HG03565 (cell line): ENCODE results near the gene SLC37A1.
"Not testable (repeated sequence)": the region's sequence is repeated elsewhere in the genome, so short reads cannot be mapped to it uniquely, and the experiment has no call there.

Source experiments
- ATAC-seq: cut with Tn5 transposase; IDR thresholded peaks from one replicate; pipeline ENCODE4 v1.9.1; 2021; ENCODE audit warnings: mild to moderate bottlenecking, moderate library complexity; ENCODE audit not compliant: unreplicated experiment

SLC37A1 gene

GRCh38 chr21:42513151-42513984 lies at the start of gene SLC37A1:
TSS of gene SLC37A1 (plus strand) at chr21:42513852. CDS start at chr21:42518455, 4,603 bp downstream.
- ATAC-seq, result no peak

- no peak for ATAC-seq
These were observed 49.7 kb upstream of the SLC37A1 start for GRCh38 chr21:42463861-42464515.

GRCh38 chr21:42465008-42465802 lies 48.4 kb upstream of the SLC37A1 start:
- ATAC-seq, result no peak

GRCh38 chr21:42465803-42466127 lies 47.9 kb upstream of the SLC37A1 start:
- ATAC-seq, result no peak

GRCh38 chr21:42466700-42467099 lies 47.0 kb upstream of the SLC37A1 start:
- no peak for ATAC-seq

GRCh38 chr21:42467140-42467983 lies 46.3 kb upstream of the SLC37A1 start:
- no peak for ATAC-seq

- no peak for ATAC-seq
These were observed 45.0 kb upstream of the SLC37A1 start for GRCh38 chr21:42468491-42469131.

GRCh38 chr21:42469272-42469671 lies 44.4 kb upstream of the SLC37A1 start:
- no peak for ATAC-seq

GRCh38 chr21:42469726-42470125 lies 43.9 kb upstream of the SLC37A1 start:
- not testable (repeated sequence) for ATAC-seq

GRCh38 chr21:42471206-42471605 lies 42.4 kb upstream of the SLC37A1 start:
- ATAC-seq, result no peak

- ATAC-seq, result no peak
These were observed 41.8 kb upstream of the SLC37A1 start for GRCh38 chr21:42471716-42472330.

GRCh38 chr21:42472521-42472920 lies 41.1 kb upstream of the SLC37A1 start:
- no peak for ATAC-seq

GRCh38 chr21:42473498-42474042 lies 40.1 kb upstream of the SLC37A1 start:
- no peak for ATAC-seq

- no peak for ATAC-seq
These were observed 39.4 kb upstream of the SLC37A1 start for GRCh38 chr21:42474043-42474831.

GRCh38 chr21:42475036-42475435 lies 38.6 kb upstream of the SLC37A1 start:
- no peak for ATAC-seq

GRCh38 chr21:42475526-42476387 lies 37.9 kb upstream of the SLC37A1 start:
- ATAC-seq, result no peak

- ATAC-seq, result no peak
These were observed 37.0 kb upstream of the SLC37A1 start for GRCh38 chr21:42476388-42477331.
